A549 (cell line): Measurements from ENCODE around the gene DNAJC15. TPM values are rescaled to one million over a fixed set of nuclear protein-coding genes. Genes with fewer than 3 reads are reported as not detected.

ENCODE experiments used
- ATAC-seq, 2 experiments: fragments of 200-7000 bp in 1 of 2; fragments of >200 bp in 1 of 2; cut with Nextera tagmentation in 1 of 2; cut with Tn5 transposase in 1 of 2; 3 replicates each; pipeline versions ENCODE4 v1.8.0 to v1.9.1; 2018 to 2020; ENCODE audit warnings: mild to moderate bottlenecking in 1 of 2, moderate library complexity in 1 of 2
- CTCF ChIA-PET: fragments of 300-600 bp; sonication (Branson Sonifier 250); formaldehyde crosslinking; extraction: SDS; loops from one replicate; lab custom pipeline; 2021; ENCODE audit warnings: antibody characterized with exemption, inconsistent platforms; lab: Yijun Ruan, JAX
- POLR2A ChIA-PET: fragments of 350-600 bp; formaldehyde crosslinking; extraction: SDS; loops from one replicate; lab custom pipeline; 2021; ENCODE audit warnings: antibody characterized with exemption, inconsistent platforms; lab: Yijun Ruan, JAX
- DNase-seq, 2 experiments: peaks; one replicate each; pipeline versions ENCODE4 v3.0.0 to v3.0.0-alpha.2; 2011 to 2016; ENCODE audit warnings: low read depth in 1 of 2, low spot score in 1 of 2
- FAIRE-seq: peaks from 2 replicates; lab custom pipeline; 2011; peaks lifted over from hg19 to GRCh38; lab: Jason Lieb, UNC
- H3K27ac ChIP-seq, 2 experiments: fragments of >200 bp; sonication (Bioruptor Twin); formaldehyde crosslinking; 3 replicates each; pipeline ENCODE4 v1.5.1; 2016 to 2017
- H3K4me1 ChIP-seq: fragments of >200 bp; sonication (Bioruptor Twin); formaldehyde crosslinking; 3 replicates; pipeline ENCODE4 v1.6.1; 2016
- H3K4me2 ChIP-seq: fragments of >200 bp; sonication (Bioruptor Twin); formaldehyde crosslinking; 3 replicates; pipeline ENCODE4 v1.6.1; 2016
- H3K4me3 ChIP-seq: fragments of >200 bp; sonication (Bioruptor Twin); formaldehyde crosslinking; 3 replicates; pipeline ENCODE4 v1.5.1; 2016
- H3K9me3 ChIP-seq: fragments of >200 bp; sonication (Bioruptor Twin); formaldehyde crosslinking; 3 replicates; pipeline ENCODE4 v1.6.1; 2016
- CBX8 ChIP-seq: fragments of 200-600 bp; sonication (generic); IDR thresholded peaks from 2 replicates; pipeline ENCODE4 v1.6.1; 2016
- CEBPB ChIP-seq, 2 experiments: fragments of >200 bp in 1 of 2; sonication (Bioruptor Twin) in 1 of 2; formaldehyde crosslinking in 1 of 2; IDR thresholded peaks; 2 replicates each; pipeline ENCODE4 v1.6.1; 2012 to 2016
- CHD2 ChIP-seq: fragments of 150-350 bp; IDR thresholded peaks from 2 replicates; pipeline ENCODE4 v1.6.1; 2014; ENCODE audit warnings: low read length; ENCODE audit not compliant: partially characterized antibody
- EHF ChIP-seq: fragments of 250-450 bp; sonication (Bioruptor Pico); IDR thresholded peaks from 2 replicates; pipeline ENCODE4 v1.5.0; 2020; ENCODE audit warnings: mild to moderate bottlenecking
- FOSB ChIP-seq: fragments of 250-450 bp; sonication (Bioruptor Pico); IDR thresholded peaks from 2 replicates; pipeline ENCODE4 v1.5.0; 2020; ENCODE audit warnings: mild to moderate bottlenecking, moderate library complexity
- FOSL2 ChIP-seq, 2 experiments: fragments of 450-650 bp in 1 of 2; fragments of >200 bp in 1 of 2; sonication (Bioruptor Twin) in 1 of 2; formaldehyde crosslinking; IDR thresholded peaks; 2 replicates each; pipeline versions ENCODE4 v1.5.0 to v1.6.1; 2016 to 2020; ENCODE audit warnings: mild to moderate bottlenecking in 1 of 2, moderate library complexity in 1 of 2
- FOXS1 ChIP-seq: fragments of 250-450 bp; sonication (Bioruptor Pico); IDR thresholded peaks from 2 replicates; pipeline ENCODE4 v1.5.0; 2020; ENCODE audit warnings: mild to moderate bottlenecking, moderate library complexity
- GATA3 ChIP-seq: IDR thresholded peaks from 2 replicates; pipeline ENCODE4 v1.6.1; 2012; ENCODE audit warnings: borderline replicate concordance
- HMGXB4 ChIP-seq: fragments of 250-450 bp; sonication (Bioruptor Pico); IDR thresholded peaks from 2 replicates; pipeline ENCODE4 v1.5.0; 2021; ENCODE audit warnings: mild to moderate bottlenecking, moderate library complexity, borderline replicate concordance
- JUN ChIP-seq, 2 experiments: fragments of >200 bp; sonication (Bioruptor Twin); formaldehyde crosslinking; IDR thresholded peaks; 2 replicates in 1 of 2; 3 replicates in 1 of 2; pipeline ENCODE4 v1.6.1; 2016 to 2017
- MAFK ChIP-seq: fragments of 450-650 bp; IDR thresholded peaks from 2 replicates; pipeline ENCODE4 v1.6.1; 2014; ENCODE audit not compliant: partially characterized antibody
- NPAS2 ChIP-seq: fragments of 250-450 bp; sonication (Bioruptor Pico); IDR thresholded peaks from 2 replicates; pipeline ENCODE4 v1.8.0; 2022; ENCODE audit warnings: mild to moderate bottlenecking, moderate library complexity, borderline replicate concordance
- POLR2A ChIP-seq: IDR thresholded peaks from 2 replicates; pipeline ENCODE4 v1.6.1; 2012; ENCODE audit warnings: mild to moderate bottlenecking, low read length
- REST ChIP-seq: fragments of 200-600 bp; sonication (generic); IDR thresholded peaks from 2 replicates; pipeline ENCODE4 v1.6.1; 2016; ENCODE audit warnings: antibody characterized with exemption, mild to moderate bottlenecking, moderate library complexity
- ZSCAN20 ChIP-seq: fragments of 250-450 bp; sonication (Bioruptor Pico); IDR thresholded peaks from 2 replicates; pipeline ENCODE4 v1.8.0; 2022; ENCODE audit warnings: mild to moderate bottlenecking, moderate library complexity
- WGBS: methylation state at CpG from one replicate; pipeline ENCODE4 v1.1.6; 2017; ENCODE audit errors: missing lambda C conversion rate; 5-methylcytosine and 5-hydroxymethylcytosine counted together
- polyA minus RNA-seq: library from RNA; depleted of rRNA, polyadenylated mRNA; stranded (reverse); fragments of >200 nt; gene quantifications from 2 replicates; pipeline ENCODE4 v1.2.3, GENCODE V29; 2011; rRNA and poly(A)+ RNA removed
- polyA plus RNA-seq, 4 experiments: library from polyadenylated mRNA; depleted of rRNA in 3 of 4; stranded (reverse); fragments of >200 nt; fragmentation: RNase III in 1 of 4; extraction: RNeasy Plus Mini Kit Qiagen cat#74134 plus additional on column Dnase treatment in 1 of 4; gene quantifications; 2 replicates in 3 of 4; 3 replicates in 1 of 4; pipeline ENCODE4 v1.2.3, GENCODE V29; 2011 to 2017
- TF ChIP-seq, protein P1 (sequence below): fragments of 450-650 bp; IDR thresholded peaks from 2 replicates; pipeline ENCODE4 v1.6.1; 2014; ENCODE audit warnings: antibody characterized with exemption

The DNAJC15 gene
- 0.04 and 0.05 TPM in 2 replicates for polyA plus RNA-seq (2011; rRNA removed)
- polyA plus RNA-seq (2012; cell fraction: cytosol; rRNA removed) = not detected in 2 replicates
- not detected in 2 replicates for polyA plus RNA-seq (2012; cell fraction: nucleus; rRNA removed)
- 0.01 to 0.03 TPM in 2 of 3 replicates, not detected in the other for polyA plus RNA-seq (2017; fragmentation: RNase III; extraction: RNeasy Plus Mini Kit Qiagen cat#74134 plus additional on column Dnase treatment)
- polyA minus RNA-seq = not detected in 2 replicates

- ChIA-PET POLR2A (no interaction called here), CTCF (interaction anchor here (0.7 to 1.2 kb wide), 3 partner anchors 9 to 443 kb away, joined by 3 to 5 read pairs (median 3); no protein-coding TSS in a partner anchor)
- no peak within 1 kb of the TSS for H3K4me2 ChIP-seq
- no peaks in the 10 kb centered on the region for H3K4me1 ChIP-seq
- no peak for ATAC-seq
- DNase-seq = no peak
- H3K4me3 ChIP-seq = no peak within 1 kb of the TSS
- 90% methylated on average over 39 of the region's 48 CpGs for WGBS
- FAIRE-seq = no peak
- H3K27ac ChIP-seq = no peak within 1 kb of the TSS
- no peaks in the 10 kb centered on the region for H3K9me3 ChIP-seq
- TF ChIP-seq EHF (CRISPR knock-in tag) (no peak), CBX8 (no peak), POLR2A (no peak), FOXS1 (no peak), ZSCAN20 (CRISPR knock-in tag) (no peak)
Observed at GRCh38 chr13:43023289-43023963, at the start of gene DNAJC15. Gene DNAJC15 (plus strand): TSS chr13:43023586. CDS start chr13:43023627, 41 bp downstream.

DNA sequence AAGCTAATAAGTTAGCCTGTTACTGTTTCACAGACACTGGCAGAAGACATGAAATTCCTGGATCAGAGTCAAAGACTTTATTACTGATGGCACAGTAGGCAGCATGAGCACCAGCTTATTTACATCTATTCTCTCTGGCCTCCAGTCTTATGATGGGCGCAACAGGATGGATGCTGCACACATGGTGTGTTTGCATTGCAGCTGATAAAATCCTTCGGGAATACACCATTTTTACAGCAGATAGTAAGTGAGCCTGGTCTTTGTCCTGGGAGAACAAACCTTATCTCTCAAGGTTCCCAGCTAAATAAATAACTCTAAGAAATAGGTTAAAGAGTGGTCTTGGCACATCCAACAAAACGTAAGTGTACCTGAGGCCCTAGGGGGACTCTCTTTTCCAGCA lies 47.3 kb upstream of the DNAJC15 start:
- POLR2A ChIA-PET = no interaction called here
- no peaks in the 10 kb centered on the region for H3K4me1 ChIP-seq
- no peak overlapping the region for H3K4me3 ChIP-seq
- DNase-seq = no peak
- no peak overlapping the region for H3K4me2 ChIP-seq
- TF ChIP-seq CEBPB (IDR thresholded peaks at IDR 0.05) (no peak), MAFK (no peak), JUN (IDR thresholded peaks at IDR 0.05) (no peak), REST (no peak), NPAS2 (CRISPR knock-in tag) (no peak), FOSB (CRISPR knock-in tag) (no peak), EHF (CRISPR knock-in tag) (no peak), FOSL2 (IDR thresholded peaks at IDR 0.05) (no peak), FOSL2 (CRISPR knock-in tag; IDR thresholded peaks at IDR 0.05) (no peak), ZSCAN20 (CRISPR knock-in tag) (no peak), GATA3 (no peak), HMGXB4 (CRISPR knock-in tag) (no peak), CHD2 (no peak)
- TF ChIP-seq, protein P1, sequence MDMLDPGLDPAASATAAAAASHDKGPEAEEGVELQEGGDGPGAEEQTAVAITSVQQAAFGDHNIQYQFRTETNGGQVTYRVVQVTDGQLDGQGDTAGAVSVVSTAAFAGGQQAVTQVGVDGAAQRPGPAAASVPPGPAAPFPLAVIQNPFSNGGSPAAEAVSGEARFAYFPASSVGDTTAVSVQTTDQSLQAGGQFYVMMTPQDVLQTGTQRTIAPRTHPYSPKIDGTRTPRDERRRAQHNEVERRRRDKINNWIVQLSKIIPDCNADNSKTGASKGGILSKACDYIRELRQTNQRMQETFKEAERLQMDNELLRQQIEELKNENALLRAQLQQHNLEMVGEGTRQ = no peak
- H3K9me3 ChIP-seq = no peaks in the 10 kb centered on the region
- WGBS = 73% methylated on average over 3 of the region's 3 CpGs
- no peak overlapping the region for H3K27ac ChIP-seq
- FAIRE-seq = no peak
- ATAC-seq = no peak
- CTCF ChIA-PET = interaction anchor here (0.6 kb wide), 1 partner anchor 110 kb away, joined by 4 read pairs; no protein-coding TSS in a partner anchor
